T follicular helper cell (primary cell): ENCODE data around the gene FGFR2.

Experiments used
- DNase-seq: peaks from one replicate; pipeline ENCODE4 v3.0.0-alpha.2; 2020; ENCODE audit warnings: low read depth

Gene FGFR2

DNA sequence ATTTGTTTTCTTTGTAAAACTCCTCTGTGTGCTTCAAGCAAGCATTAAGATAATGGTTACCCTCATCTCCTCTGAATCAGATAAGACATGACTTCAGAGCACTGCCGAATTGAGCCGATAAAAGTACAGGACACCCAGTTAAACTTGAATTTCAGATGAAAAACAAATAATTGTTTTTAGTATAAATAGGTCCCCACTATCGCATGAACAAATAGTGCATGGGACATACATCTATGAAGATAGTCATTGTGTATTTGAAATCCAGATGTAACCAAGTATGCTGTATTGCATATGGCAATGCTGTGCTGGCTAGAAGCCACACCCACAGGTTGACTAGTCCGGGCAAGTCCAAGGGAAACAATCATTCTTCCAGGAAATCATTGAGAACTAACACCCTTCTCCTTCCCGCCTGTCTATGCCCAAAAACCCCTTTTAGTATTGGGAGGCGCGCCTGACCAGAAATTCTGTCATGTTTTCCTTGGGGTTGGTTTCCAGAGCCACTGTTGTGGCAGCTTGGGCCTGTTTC is 12.6 kb upstream of the FGFR2 start:
- no peak for DNase-seq

DNA sequence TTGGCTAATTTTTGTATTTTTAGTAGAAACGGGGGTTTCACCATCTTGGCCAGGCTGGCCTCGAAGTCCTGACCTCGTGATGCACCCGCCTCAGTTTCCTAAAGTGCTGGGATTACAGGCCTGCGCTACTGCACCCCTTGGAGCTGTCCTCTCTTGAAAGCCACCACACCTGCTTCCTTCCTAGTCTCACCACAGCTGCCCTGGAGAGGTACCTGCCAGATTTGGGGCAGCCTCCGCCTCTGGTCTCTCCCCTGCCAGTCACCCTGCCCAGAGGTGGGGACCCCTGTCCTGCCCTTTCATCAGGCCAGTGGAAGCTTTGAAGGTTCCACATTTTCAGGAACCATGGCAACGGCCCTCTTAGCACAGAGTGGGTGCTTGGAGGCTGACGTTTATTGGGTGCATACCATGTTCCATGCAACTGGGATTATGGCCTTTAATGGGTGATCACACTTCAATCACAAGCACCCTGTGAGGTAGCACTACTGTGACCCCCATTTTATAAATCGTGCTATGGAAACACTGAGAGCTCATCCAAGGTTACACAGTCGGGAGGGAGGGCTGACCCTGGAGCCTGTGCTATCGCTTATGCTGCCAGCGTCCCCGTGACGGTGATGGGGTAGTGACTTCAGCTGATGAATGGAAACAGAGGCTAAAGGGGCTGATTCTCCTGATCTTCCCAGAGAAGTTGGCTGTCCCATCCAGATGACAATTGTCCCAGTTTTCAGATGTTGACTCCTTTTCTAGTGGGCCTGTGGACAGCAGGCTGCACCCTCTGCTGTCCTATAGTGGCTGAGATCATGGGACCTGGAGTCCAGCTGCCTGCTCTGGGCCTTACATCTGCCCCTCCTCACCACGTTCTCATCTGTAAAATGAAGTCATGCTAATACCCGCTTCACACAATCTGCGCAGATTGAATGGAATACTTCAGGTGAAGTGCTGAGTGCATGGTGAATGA is 11.5 kb upstream of the FGFR2 start:
- DNase-seq: no peak

DNA sequence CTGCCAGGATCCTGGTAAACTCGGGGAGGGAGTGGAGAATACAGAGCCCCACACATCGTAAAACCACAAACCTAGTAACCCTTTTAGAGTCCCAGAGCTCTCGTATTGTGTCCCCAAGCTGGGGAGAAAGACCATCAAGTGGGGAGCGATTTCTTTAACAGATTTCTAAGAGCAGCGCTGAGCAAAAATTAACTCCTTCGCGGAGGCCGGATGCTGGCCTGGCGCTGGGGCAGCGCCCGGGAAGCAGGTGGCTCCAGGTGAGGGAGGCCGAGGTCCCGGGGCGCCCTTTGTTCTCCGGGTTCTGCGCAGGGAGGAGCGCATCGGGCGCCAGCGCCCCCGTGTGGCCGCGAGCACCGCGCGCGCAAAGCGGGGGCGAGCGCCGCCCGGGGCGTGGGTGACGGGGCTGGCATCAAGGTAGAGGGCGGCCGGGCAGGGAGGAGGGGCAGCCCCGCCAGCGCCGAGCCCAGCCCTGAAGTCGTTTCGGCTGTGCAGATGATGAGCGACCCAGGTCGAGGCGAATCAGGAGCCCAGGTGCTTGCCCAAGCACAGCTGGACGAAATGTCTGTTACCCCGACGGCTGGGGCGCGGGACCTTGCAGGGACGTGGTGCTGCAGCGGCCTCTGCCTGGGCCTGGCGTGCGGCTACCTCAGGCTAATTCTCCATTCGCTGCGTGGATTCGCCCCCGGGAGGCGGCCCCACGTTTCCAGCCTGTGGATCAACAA is 10.4 kb upstream of the FGFR2 start:
- no peak for DNase-seq

DNA sequence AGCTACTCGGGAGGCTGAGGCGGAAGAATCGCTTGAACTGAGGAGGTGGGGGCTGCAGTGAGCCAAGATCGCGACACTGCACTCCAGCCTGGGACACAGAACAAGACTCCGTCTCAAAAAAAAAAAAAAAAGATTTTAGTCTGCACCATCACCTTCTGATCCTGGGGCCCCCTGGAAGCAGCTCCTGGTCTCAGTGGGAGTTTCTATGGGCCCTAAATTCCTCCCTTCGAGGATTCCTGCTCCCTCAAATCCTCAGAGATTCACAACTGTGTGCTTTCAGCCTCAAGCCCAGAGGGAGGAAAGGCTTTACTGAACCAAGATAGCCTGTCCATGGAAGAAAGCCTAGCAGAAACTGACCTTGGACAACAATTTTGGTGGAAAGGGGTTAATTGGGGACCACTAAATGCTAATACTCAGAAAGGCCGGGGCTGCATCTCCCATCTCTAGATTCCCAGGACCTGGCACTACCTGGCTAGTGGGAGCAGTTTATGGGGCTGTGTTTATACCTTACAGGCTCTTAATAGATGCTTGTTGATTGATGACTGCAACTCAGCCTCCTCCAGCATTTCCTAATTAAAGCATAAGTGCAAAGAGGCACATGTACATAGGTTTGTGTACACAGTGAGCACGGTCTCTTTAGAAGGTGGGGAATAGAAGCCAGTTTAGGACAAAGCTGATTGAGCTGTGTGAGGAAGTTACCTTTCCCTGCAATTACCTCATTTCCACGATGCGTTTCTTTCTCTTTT is 9.2 kb upstream of the FGFR2 start:
- no peak for DNase-seq

DNA sequence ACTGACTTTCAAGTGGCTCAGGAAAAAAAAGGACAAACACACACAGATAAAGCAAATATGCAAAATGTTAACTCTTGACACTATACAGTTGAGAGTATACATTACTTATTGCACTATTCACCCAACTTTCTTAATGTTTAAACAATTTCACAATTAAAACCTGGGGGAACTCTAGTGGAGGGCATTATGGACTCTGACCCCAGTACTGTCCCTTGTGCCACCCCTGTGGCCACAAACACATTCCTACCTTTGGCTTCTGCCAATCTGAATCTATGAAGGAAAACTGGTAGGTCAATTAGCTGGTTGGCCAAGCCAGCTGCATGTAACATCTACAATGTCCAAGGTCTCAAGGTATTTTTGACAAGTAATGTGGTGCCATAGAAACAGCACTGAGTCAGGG is 7.5 kb upstream of the FGFR2 start:
- no peak for DNase-seq

DNA sequence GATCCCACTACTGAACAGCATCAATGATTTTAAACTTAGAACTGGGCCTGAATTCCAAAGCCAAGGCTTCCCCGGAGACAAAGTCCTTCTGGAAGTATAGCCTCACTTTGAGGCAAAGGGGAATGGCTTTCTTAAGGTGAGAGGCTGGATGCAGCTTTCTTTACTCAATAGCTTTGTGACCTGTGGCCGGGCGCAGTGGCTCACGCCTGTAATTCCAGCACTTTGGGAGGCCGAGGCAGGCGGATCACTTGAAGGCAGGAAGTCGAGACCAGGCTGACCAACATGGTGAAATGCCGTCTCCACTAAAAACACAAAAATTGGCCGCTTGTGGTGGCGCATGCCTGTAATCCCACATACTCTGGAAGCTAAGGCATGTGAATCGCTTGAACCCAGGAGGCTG is 3.2 kb upstream of the FGFR2 start:
- DNase-seq: no peak

DNA sequence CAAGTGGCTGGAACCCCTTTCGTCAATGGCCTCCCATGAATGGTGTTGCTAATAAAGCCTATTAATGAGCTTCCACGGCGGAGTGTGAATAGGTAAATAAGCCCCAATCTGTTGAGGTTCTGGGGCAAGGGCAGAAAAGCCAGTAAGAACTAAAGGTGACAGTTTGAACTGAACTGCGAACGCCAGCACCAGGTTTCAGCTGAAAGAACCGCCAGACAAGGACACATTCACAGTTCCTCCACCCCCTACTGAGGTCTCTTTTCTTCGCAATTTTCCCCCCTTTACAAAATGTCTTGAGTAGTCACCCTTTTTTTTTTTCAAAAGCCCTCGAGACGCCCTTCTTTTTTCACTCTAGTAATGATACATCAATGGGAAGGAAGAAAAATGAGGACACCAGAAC is 2.4 kb upstream of the FGFR2 start:
- no peak for DNase-seq

DNA sequence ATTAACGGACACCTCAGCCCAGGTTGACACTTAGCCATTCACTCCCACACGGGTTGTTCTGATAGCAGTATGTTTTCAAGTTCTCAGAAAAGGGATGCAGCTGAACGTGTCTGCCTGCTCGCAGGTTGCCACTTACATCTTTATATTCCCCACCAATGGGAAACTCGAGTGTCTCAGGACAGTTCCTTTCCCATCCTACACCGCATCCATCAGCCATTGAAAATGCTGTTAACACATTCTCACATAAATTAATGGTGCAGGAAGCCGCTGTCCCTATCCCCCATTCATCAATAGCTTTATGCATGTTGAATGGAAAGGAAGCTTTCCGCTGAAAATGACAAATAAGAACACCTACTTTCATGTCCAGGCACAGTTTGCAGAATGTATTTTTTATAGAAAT is 1.7 kb upstream of the FGFR2 start:
- no peak for DNase-seq

DNA sequence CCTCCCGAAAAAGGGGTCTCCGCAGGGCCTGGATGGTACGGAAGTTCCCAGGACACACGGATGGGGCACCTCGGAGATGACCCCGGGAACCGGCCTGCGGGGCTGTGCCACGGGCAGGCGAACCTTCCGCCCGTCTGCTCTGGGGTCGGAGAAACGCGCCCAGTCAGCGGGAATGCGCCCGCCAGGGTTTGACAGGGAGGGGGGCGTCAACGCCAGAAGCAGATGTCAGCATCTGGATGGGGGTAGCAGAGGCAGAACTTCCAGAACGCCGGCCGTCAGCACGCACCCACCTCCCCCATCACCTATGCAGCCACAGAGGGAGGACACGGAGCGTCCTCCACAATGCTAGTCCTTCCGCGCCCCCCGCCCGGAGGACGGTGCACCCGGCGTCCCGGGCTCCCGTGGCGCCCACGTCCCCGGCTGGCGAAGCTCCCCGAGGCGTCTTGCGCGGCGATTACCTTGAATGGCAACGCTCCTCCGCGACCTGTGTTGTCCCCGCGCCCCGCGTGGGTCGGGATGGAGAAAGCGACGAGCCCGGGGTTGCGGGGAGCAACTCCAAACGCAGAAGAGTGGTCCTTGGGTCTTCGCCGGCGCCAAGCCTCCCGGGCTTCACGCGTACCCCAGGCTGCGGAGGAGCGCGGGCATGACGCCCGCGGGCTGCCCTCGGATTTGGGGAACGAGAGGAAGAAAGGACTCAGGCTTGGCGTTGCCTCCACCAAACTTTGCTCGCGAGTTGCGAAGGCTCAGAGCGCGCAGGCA is 561 bp downstream of the FGFR2 start:
- no peak for DNase-seq

DNA sequence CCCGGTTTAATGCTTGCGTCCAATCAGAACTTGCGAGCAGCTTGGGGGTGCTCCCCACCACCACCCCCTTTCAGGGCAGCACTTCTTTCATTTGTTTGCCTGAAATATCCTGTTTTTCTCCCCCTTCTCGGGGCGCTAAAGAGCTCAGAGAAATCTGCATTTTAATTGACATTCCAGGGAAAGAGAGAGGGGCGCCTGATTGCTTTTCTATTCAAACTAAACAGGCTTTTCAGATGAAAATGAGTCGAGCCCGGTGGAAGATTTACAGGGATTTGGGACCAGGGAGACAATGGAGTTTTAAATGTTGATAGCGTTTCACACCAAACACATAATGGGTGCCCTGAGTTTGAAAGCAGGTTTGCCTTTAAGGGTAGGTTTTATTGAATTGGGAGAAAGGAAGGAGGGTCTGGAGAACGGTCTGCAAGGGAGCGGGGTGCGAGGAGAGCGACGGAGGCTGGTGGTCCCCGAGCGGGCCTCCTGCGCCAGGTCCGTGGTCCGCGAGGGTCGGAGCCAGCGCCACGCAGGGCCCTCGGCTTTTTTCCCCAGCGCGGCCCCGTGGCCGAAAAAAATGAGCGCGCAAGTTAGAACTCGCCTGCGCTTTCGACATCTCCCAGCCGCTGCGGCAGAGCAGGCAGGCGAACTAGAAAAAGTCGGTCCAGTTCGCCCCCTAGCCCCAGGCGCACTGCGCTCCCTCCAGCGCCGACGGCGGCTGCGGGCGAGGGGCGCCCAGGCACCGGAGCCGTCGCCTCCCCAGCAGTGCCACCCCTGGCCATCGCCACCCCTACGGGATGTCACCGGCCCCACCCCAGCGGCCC is 1.3 kb downstream of the FGFR2 start:
- no peak for DNase-seq

DNA sequence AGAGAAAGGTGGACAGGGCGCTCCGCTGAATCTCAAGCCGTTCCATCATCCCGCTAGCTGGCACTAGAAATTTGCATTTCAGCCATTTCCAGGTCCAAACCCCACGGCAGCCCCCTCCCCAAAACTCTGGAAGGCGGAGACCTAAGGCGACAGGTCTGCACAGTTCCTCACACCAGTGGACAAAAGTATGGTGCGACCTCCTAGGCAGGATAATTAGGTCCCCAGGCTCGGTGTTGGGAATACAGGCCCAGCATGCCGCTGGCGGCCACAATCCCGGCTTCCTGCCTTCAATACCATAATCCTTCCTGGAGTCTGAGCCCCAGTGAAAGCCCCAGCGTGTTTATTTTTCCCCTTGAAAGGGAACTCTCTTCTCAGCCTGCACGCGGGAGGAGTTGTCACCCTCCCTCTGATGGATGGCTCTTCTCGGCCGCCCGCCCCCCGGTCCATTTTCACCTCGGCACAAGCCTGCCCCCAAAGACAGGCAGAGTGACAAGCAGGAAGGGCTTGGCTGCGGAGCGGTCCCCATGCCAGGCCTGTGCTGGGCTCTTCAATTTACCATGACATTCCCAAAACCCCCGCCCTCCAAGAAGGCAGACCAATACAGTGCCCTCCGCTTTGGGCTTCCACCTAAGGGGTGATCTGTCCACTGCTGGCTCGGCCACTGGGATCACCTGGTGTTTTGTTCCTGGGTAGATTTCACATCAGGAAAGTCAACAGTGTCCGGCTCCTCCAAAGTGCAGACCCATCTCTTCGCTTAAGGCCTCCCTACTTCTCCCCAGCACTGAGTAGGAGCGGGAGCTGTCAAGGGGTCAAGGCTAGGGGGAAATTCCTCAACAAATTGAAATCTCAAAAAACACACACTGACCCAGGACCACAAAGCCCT is 2.2 kb downstream of the FGFR2 start:
- DNase-seq: no peak

DNA sequence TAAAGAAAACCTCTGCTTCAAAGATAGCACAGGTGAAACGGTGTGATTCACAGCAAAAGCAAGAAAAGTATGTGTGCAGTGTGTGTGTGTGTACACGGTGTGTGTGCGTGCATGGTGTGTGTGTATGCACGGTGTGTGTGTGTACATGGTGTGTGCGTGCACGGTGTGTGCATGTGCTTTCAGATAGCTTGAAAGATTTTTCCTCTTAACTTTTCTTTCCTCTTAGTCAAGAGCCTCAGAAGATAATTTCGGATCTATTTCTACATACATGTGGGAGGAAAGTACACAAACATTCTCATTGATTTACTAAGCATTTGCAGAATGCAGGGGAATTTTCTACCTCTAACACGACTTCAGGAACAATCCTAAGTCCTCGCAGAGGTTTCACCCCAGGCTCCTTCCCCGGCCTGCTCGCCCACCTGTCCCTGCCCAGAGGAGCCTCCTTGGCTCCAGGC is 2.9 kb downstream of the FGFR2 start:
- DNase-seq: no peak

DNA sequence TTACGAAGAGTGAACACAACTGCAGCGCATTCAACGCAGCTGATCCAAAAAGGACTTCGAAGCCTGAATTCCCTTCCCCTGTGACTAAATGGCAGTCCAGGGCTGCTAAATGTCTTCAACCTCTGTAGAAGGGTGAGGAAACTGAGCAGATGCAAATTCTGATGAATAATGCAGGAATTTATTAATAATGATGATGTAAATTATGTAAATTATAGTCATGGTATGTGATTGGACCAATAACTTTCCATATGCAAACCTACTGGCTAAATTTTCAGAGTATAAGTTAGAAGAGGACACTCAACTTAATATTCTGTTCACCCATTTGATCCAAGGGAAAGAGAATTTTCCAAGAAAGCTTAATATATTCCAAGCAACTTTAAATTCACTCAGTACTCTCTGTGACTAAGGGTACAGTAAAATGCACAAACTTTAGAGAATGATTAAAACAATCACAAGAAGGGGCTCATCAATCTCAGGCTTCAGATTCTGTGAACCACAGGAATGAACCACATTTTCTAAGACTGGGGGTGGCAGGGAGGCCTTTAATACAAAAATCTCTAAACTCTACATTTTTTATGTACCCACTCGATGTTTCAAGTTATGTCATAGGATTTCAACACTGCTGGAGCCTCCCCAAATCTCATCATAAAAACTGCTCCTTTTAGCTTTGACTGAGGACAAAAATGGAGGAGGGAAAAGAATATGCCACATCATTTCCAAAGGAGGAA is 3.5 kb downstream of the FGFR2 start:
- DNase-seq: no peak

DNA sequence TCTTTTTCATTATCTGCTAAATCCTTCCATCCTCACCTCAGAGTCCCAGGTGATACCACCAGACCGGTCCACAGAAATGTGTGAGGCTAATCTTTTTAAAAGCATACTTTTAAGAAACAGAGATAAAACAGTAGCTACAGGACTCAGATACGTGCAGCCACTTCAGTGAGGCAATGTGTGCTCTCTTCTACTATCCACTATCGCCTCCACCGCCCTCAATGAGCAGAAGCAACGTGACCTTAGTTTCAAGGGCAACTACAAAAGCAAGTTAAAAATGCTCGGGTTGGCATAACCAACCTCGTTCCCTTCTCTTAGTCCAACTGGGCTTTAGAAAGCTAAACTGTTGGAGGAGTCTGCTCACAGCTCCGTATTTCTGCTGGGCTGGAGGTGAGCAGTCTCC is 4.2 kb downstream of the FGFR2 start:
- DNase-seq: no peak

DNA sequence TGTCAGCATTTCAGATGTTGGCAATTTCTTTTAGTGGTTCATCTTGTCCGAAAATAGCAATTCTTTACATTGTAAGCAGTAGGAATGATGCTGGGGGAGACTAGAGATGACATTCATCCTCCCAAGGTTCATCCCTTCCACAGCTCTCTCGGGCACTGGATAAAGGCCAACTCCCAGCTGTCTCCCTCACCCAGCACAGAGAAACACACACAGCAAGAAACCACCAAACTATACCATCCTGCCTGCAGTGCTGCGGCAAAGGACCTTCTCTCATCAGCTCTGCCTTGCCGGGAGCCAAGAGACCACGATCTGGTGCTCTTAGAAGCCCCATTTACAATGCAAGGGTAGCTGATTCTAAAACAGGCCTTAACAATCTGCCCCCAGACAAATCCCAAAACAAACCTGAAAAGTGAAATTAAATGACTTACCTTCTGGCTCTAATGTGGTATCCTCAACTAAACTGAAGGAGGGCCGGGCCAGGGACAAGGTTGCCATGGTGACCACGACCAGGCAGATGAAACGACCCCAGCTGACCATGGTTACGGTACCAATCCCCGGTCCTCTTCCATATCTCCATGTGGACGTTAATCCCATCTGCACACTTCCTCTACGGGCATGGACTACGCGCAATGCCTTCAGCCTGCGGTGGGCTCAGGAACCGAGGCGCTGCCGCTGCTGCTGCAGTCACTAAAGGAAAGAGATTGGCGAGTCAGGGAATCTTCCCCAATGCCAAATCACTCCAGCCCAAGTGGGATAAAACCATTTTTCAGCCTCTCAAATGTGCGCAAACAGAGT is 4.8 kb downstream of the FGFR2 start:
- DNase-seq: no peak

DNA sequence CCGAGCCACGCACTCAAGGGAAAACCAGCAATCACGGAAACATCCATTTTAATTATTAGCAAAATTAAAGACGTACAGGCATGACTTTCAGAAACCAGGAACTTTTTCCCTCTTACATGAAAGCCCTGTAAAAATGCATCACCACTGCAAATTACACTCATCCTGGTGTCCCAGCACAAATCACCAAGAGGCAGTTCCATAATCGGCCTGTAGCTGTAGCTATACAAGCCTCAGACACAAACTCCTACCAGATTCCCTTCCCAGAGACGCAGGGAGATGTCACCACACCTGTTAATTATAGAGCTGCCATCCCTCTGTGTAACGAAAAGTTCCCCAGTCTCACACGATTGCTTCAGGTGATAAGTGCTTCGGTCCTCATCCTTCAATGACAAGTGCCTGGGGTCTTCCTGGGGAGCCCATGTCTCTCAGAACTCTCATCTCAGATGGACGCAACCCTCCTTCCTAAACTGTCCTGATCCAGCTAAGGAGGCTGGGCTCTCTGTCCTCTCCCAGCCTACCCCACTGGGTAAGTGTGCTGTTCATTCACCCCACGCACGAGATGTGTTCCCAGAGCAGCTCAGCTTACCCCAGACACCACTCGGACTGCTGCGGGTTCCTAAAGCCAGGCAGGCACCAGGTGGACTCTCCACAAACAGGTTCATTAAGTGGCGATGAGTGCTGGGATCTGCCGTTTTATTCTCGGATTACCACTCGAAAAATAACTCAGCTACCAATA is 5.9 kb downstream of the FGFR2 start:
- DNase-seq: no peak

DNA sequence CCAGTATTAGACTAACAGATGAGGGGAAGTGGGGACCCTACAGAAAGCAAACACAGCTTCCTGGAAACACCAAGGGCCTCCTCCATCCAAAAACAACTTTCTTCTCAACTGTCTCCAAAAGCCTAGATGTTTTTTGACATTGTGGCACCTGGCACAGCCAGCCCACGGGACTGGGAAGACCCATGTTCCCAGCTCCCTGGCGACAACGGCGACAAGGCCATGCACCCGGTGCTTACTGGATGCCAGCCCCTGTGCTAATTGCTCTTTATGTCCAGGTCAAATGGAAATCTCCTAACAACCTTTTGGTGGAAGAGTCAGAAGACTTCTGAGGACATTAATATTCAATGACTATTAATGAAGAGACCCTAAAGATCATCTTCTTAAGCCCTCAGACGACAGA is 7.1 kb downstream of the FGFR2 start:
- no peak for DNase-seq
